HG03159 (cell line): ENCODE data around the gene MCAM.

Experiments used
- ATAC-seq: cut with Tn5 transposase; IDR thresholded peaks from one replicate; pipeline ENCODE4 v1.9.1; 2021; ENCODE audit warnings: mild to moderate bottlenecking, moderate library complexity; ENCODE audit not compliant: unreplicated experiment

MCAM gene

GRCh38 chr11:119332111-119332765, 15.3 kb upstream of the MCAM start:
- no peak for ATAC-seq

- no peak for ATAC-seq
Observed at GRCh38 chr11:119330237-119330636, 13.3 kb upstream of the MCAM start.

GRCh38 chr11:119329320-119329719, 12.4 kb upstream of the MCAM start:
- no peak for ATAC-seq

GRCh38 chr11:119324189-119324588, 7.3 kb upstream of the MCAM start:
- ATAC-seq, result no peak

- ATAC-seq, result no peak
Observed at GRCh38 chr11:119323532-119324033, 6.7 kb upstream of the MCAM start.

- no peak for ATAC-seq
Observed at GRCh38 chr11:119322921-119323531, 6.1 kb upstream of the MCAM start.

GRCh38 chr11:119322360-119322739, 5.4 kb upstream of the MCAM start:
- no peak for ATAC-seq

GRCh38 chr11:119320776-119321524, 4.0 kb upstream of the MCAM start:
- peak; percentile 49 for ATAC-seq

GRCh38 chr11:119320240-119320775, 3.4 kb upstream of the MCAM start:
- no peak for ATAC-seq

- ATAC-seq, result no peak
Observed at GRCh38 chr11:119319700-119320239, 2.8 kb upstream of the MCAM start.

GRCh38 chr11:119319136-119319699, 2.3 kb upstream of the MCAM start:
- ATAC-seq, result no peak

- ATAC-seq, result no peak
Observed at GRCh38 chr11:119318240-119319135, 1.6 kb upstream of the MCAM start.

- no peak for ATAC-seq
Observed at GRCh38 chr11:119317592-119318239, 786 bp upstream of the MCAM start.

- no peak for ATAC-seq
Observed at GRCh38 chr11:119316016-119316728, 758 bp downstream of the MCAM start.

GRCh38 chr11:119315131-119316015, 1.6 kb downstream of the MCAM start:
- ATAC-seq, result no peak

- no peak for ATAC-seq
Observed at GRCh38 chr11:119314726-119315125, 2.2 kb downstream of the MCAM start.

- no peak for ATAC-seq
Observed at GRCh38 chr11:119310682-119311052, 6.3 kb downstream of the MCAM start.
